DND-41 (cell line): ENCODE data around the gene NSMCE3.

Source experiments
- ATAC-seq: fragments of 200-7000 bp; cut with Tn5 transposase; 3 replicates; pipeline ENCODE4 v1.9.1; 2021; ENCODE audit warnings: low read depth; ENCODE audit not compliant: insufficient read depth
- DNase-seq: peaks from one replicate; pipeline ENCODE4 v3.0.0-alpha.2; 2020
- H2AFZ ChIP-seq: 2 replicates; pipeline ENCODE4 v1.6.0; 2012; ENCODE audit warnings: low read depth, low read length
- H3K27ac ChIP-seq: 2 replicates; pipeline ENCODE4 v1.5.1; 2012; ENCODE audit warnings: low read length, inconsistent platforms
- H3K27me3 ChIP-seq: fragments of 200-600 bp; sonication (generic); 2 replicates; pipeline ENCODE4 v1.6.0; 2012; ENCODE audit warnings: low read length, mild to moderate bottlenecking, inconsistent platforms; ENCODE audit not compliant: insufficient read depth, poor library complexity
- H3K36me3 ChIP-seq: 2 replicates; pipeline ENCODE4 v1.5.1; 2012; ENCODE audit warnings: low read length, inconsistent platforms; ENCODE audit not compliant: insufficient read depth
- H3K4me1 ChIP-seq: 2 replicates; pipeline ENCODE4 v1.5.1; 2012; ENCODE audit warnings: mild to moderate bottlenecking, low read length; ENCODE audit not compliant: insufficient read depth
- H3K4me2 ChIP-seq: 2 replicates; pipeline ENCODE4 v1.6.0; 2012; ENCODE audit warnings: mild to moderate bottlenecking, moderate library complexity, low read length, inconsistent platforms; ENCODE audit not compliant: insufficient read depth
- H3K4me3 ChIP-seq, 2 experiments: fragments of 200-600 bp in 1 of 2; shearing (Covaris generic) in 1 of 2; 2 replicates each; pipeline ENCODE4 v1.5.1; 2012 to 2016; ENCODE audit warnings: inconsistent platforms in 2 of 2, low read length in 2 of 2, mild to moderate bottlenecking in 2 of 2, low read depth in 1 of 2, moderate library complexity in 1 of 2
- H3K79me2 ChIP-seq: 2 replicates; pipeline ENCODE4 v1.6.0; 2012; ENCODE audit warnings: low read length, inconsistent platforms; ENCODE audit not compliant: insufficient read depth
- H3K9ac ChIP-seq: 2 replicates; pipeline ENCODE4 v1.6.0; 2012; ENCODE audit warnings: low read depth, mild to moderate bottlenecking, inconsistent platforms, low read length, moderate library complexity
- H3K9me3 ChIP-seq: 2 replicates; pipeline ENCODE4 v1.5.1; 2012; ENCODE audit warnings: low read length, moderate library complexity, mild to moderate bottlenecking, inconsistent platforms; ENCODE audit not compliant: insufficient read depth, severe bottlenecking
- H4K20me1 ChIP-seq: 2 replicates; pipeline ENCODE4 v1.6.0; 2012; ENCODE audit warnings: low read length; ENCODE audit not compliant: insufficient read depth
- EZH2 ChIP-seq: IDR thresholded peaks from 3 replicates; pipeline ENCODE4 v1.6.1; 2012; ENCODE audit warnings: borderline replicate concordance, low read depth, mild to moderate bottlenecking, moderate library complexity, low read length, inconsistent platforms; ENCODE audit not compliant: severe bottlenecking
- TF ChIP-seq, protein P1 (sequence below): IDR thresholded peaks from 2 replicates; pipeline ENCODE4 v1.5.1; 2012; ENCODE audit warnings: borderline replicate concordance, low read length, moderate library complexity, mild to moderate bottlenecking; ENCODE audit not compliant: poor library complexity, severe bottlenecking; ENCODE audit errors: extremely low read depth

The NSMCE3 gene

DNA sequence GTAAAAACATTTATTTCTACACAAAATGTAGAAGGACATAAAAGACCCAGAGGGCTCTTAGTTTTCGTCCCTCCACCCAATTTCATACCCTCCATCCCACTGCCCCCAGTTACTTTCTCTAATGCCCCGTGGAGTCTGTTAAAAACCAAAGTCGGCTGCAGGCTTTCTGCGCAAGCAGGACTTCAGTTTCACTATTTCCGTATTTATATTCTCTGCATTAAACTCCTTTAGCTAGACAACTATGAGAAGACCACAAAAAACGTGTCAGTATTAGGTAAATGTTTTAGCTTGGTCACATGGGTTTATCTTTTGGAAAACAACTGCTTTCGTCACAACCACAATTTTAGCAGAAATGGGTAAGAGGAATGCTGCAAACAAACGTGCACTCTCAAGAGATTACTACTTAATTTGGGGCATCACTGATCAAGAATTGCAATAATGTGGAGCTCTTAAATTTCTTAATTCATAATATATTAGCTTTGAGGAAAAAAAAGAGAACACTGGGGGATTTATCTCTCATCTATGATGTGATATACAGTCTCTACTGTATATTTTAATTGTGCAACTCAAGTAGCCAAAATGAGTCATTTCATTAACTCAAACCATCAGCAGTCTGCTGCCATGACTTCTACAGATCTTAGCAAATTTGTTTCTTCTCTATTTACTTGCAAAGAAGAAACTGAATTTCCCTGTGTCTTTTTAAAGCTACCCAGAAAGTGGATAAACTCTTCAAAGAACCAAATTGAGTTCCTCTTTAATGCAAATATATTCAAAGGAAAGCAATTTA is 740 bp upstream of the NSMCE3 start:
- DNase-seq = peak; percentile 8
- no peak for ATAC-seq
- H3K4me1 ChIP-seq = peaks cover 38% of the 10 kb centered on the region
- TF ChIP-seq, protein P1, sequence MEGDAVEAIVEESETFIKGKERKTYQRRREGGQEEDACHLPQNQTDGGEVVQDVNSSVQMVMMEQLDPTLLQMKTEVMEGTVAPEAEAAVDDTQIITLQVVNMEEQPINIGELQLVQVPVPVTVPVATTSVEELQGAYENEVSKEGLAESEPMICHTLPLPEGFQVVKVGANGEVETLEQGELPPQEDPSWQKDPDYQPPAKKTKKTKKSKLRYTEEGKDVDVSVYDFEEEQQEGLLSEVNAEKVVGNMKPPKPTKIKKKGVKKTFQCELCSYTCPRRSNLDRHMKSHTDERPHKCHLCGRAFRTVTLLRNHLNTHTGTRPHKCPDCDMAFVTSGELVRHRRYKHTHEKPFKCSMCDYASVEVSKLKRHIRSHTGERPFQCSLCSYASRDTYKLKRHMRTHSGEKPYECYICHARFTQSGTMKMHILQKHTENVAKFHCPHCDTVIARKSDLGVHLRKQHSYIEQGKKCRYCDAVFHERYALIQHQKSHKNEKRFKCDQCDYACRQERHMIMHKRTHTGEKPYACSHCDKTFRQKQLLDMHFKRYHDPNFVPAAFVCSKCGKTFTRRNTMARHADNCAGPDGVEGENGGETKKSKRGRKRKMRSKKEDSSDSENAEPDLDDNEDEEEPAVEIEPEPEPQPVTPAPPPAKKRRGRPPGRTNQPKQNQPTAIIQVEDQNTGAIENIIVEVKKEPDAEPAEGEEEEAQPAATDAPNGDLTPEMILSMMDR = no peak
- no peak for TF ChIP-seq EZH2
- H4K20me1 ChIP-seq = peaks cover 6% of the 10 kb centered on the region; the same call in 1 of the 2 replicates
- H3K27me3 ChIP-seq = no peaks in the 10 kb centered on the region
- peak overlapping the region; percentile 90 for H2AFZ ChIP-seq
- H3K27ac ChIP-seq = peak overlapping the region; percentile 82
- H3K79me2 ChIP-seq = peaks cover 20% of the 10 kb centered on the region
- peak overlapping the region; percentile 74 for H3K4me2 ChIP-seq
- no peaks in the 10 kb centered on the region for H3K9me3 ChIP-seq
- no peaks in the 10 kb centered on the region for H3K36me3 ChIP-seq
- H3K9ac ChIP-seq = peak overlapping the region; percentile 89
- peak overlapping the region; percentile 61 to 79 for H3K4me3 ChIP-seq

DNA sequence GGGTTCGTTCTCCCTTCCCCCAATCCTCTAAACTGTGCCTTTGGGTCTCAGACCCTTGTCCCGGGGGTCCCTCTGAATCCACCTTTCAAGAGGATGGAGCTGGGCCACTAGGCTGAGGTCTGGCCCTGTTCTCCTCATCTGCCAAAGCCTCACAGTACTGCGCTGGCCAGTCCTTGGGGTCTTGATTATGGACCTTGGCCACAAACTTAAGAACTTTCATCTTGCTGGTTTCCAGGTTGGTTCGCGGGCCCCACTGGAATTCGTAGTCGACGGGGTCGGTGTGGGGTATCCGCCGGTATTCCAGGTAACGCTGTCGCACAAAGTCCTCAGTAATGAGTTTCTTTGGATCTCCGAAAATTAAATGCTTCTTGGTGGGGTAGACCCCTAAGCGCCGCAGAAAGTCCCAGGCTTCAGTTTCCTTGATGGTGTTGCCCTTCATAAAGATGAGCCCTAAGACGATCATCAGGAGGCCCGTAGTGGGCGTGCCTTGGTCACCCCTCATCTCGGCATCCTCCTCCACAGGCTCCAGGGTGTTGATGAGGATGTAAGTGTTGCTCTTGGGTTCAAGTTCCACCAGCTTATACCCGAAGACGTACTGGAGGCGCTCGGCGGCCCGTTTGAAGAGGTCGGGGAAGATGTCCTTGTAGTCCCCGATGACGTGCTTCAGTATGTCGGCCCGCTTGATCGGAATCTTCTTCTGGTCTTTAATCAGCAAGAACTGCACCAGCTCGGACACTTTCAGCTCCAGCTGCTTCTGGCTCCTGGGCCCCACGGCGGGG is 727 bp downstream of the NSMCE3 start:
- peaks cover 6% of the 10 kb centered on the region; the same call in 1 of the 2 replicates for H4K20me1 ChIP-seq
- no peaks in the 10 kb centered on the region for H3K27me3 ChIP-seq
- H2AFZ ChIP-seq = peak overlapping the region; percentile 87
- no peak for TF ChIP-seq EZH2
- TF ChIP-seq, protein P1 = no peak
- no peaks in the 10 kb centered on the region for H3K36me3 ChIP-seq
- peak overlapping the region; percentile 68 for H3K27ac ChIP-seq
- peak; percentile 30 for DNase-seq
- ATAC-seq = peak; percentile 46
- peak overlapping the region; percentile 61 to 79 for H3K4me3 ChIP-seq
- H3K4me1 ChIP-seq = peaks cover 38% of the 10 kb centered on the region
- H3K4me2 ChIP-seq = peak overlapping the region; percentile 74
- no peaks in the 10 kb centered on the region for H3K9me3 ChIP-seq
- H3K79me2 ChIP-seq = peaks cover 20% of the 10 kb centered on the region
- peak overlapping the region; percentile 89 for H3K9ac ChIP-seq

DNA sequence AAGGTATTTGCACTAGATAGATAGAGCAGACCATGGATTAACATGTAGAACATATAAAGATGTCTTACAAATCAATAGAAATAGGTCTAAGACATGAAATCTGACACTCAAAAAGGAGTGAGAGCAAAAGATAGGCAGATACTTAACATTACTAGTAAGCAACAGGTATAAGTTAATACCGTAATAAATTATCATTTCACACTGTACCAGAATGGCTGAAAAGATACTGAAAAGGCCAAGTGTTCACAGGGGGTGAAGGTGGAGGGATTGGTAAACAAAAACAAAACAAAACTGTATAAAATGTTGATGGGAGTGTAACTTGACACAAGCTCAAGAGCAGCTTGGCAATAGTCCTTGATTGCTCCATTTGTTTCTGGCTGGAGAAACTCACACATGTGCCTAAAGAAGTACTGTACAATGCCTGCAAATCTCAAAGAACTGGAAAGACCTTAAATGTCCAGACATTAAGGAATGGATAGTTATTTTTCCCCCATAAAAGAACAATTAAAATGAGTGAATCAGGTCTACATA is 3.5 kb downstream of the NSMCE3 start:
- Histone ChIP-seq H2AFZ (no peak overlapping the region), H3K79me2 (peaks cover 20% of the 10 kb centered on the region), H3K36me3 (no peaks in the 10 kb centered on the region), H3K27ac (no peak overlapping the region), H3K4me3 (no peak overlapping the region), H3K4me2 (peak overlapping the region; percentile 74; the same call in 1 of the 2 replicates), H3K9me3 (no peaks in the 10 kb centered on the region), H4K20me1 (peaks cover 6% of the 10 kb centered on the region; the same call in 1 of the 2 replicates), H3K4me1 (peaks cover 38% of the 10 kb centered on the region), H3K27me3 (no peaks in the 10 kb centered on the region), H3K9ac (no peak overlapping the region)
- TF ChIP-seq, protein P1 = no peak
- no peak for TF ChIP-seq EZH2
- ATAC-seq = no peak
- no peak for DNase-seq
